GM12865 (cell line): Measurements from ENCODE around the gene CLEC2L.

Experiments used
- DNase-seq: peaks from one replicate; pipeline ENCODE4 v3.0.0; 2010; ENCODE audit warnings: low read depth
- H3K4me3 ChIP-seq: 2 replicates; pipeline ENCODE4 v1.5.1; 2011; ENCODE audit warnings: mild to moderate bottlenecking, low read depth, low read length, control low read depth
- TF ChIP-seq, protein P1 (sequence below): IDR thresholded peaks from 2 replicates; pipeline ENCODE4 v1.5.1; 2011; ENCODE audit warnings: low read length, control low read depth, low read depth, inconsistent platforms; ENCODE audit not compliant: insufficient read depth; ENCODE audit errors: missing control alignments

Gene CLEC2L

DNA sequence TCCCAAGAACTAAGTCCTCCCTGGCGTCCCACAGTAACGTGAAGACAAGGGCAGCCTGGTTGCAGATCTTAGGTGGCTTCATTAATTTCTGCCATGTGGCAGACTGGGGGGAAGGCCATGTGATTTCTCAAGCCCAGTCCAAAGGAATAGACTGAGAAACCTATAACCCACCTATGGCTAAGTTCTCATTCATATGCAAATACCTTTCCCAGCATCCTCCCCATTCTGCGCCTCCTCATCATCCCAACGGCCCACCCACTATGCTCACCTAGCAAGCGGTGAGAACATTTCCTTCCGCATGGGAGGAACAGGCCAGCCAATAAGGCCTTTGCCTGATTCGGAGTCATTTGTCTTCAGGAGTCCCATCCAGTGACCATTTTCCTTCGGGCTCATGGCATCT is 8.2 kb upstream of the CLEC2L start:
- TF ChIP-seq, protein P1, sequence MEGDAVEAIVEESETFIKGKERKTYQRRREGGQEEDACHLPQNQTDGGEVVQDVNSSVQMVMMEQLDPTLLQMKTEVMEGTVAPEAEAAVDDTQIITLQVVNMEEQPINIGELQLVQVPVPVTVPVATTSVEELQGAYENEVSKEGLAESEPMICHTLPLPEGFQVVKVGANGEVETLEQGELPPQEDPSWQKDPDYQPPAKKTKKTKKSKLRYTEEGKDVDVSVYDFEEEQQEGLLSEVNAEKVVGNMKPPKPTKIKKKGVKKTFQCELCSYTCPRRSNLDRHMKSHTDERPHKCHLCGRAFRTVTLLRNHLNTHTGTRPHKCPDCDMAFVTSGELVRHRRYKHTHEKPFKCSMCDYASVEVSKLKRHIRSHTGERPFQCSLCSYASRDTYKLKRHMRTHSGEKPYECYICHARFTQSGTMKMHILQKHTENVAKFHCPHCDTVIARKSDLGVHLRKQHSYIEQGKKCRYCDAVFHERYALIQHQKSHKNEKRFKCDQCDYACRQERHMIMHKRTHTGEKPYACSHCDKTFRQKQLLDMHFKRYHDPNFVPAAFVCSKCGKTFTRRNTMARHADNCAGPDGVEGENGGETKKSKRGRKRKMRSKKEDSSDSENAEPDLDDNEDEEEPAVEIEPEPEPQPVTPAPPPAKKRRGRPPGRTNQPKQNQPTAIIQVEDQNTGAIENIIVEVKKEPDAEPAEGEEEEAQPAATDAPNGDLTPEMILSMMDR, result no peak
- no peak overlapping the region for H3K4me3 ChIP-seq
- DNase-seq, result no peak

DNA sequence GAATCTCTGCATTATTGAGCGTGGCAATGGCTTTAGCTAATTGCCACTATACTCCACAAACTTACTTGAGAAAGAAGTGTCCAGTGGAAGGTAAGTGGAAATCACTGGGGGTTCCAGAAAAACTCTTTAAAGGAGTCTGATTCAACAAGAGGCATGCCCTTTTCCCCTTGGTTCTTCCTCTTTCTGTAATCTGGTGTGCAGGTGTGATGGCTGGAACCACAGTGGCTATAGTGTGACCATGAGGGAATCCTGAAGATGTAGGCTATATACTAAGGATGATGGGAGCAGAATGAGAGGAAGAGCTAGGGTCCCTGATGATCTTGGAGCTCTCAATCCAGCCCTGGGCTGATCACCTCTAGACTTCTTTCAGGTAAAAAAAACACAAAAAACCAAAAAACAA is 2.0 kb upstream of the CLEC2L start:
- H3K4me3 ChIP-seq, result no peak overlapping the region
- TF ChIP-seq, protein P1, result no peak
- no peak for DNase-seq

DNA sequence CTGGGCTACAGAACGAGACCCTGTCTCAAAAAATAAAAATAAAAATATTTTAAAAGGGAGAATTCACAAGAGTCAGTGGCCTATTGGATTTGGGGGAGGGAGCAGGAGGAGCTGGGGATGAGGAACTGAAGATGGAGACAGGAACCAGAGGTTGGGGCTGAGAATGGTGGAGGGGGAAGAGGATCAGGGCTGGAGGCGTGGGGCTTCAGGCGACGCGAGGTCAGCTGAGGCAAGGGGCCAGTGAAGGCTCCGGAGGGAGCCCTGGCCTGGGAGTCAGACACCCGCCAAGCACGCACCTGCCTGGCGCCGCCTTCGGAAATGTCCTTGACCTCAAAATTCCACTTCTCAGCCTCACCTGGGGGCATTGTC is 671 bp upstream of the CLEC2L start:
- no peak for DNase-seq
- H3K4me3 ChIP-seq, result no peak overlapping the region
- TF ChIP-seq, protein P1, result no peak

- TF ChIP-seq, protein P1, result no peak
- H3K4me3 ChIP-seq, result no peak overlapping the region
- DNase-seq, result no peak
Observed at GRCh38 chr7:139523968-139524815, 707 bp downstream of the CLEC2L start.

DNA sequence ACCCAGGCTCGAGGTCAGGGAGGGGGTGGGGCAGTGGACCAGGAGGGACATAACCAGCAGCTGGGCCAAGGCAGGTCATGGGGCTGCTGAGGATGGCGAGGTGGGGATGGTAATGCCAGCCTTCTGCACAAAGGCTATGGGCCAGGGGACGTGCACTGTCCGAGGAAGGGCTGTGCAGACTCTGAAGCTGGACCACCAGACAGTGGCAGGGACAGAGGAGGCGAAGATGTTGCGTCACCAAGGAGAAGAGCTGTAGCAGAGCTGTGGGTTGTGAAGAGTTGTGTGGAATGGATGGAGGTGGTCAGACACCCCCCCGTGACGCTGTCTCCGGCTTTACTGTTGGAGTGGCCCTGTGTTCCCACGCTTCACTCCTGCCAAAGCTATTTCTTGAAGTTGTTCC is 1.8 kb downstream of the CLEC2L start:
- no peak overlapping the region for H3K4me3 ChIP-seq
- DNase-seq, result no peak
- TF ChIP-seq, protein P1, result no peak

GRCh38 chr7:139525750-139526149 is 2.3 kb downstream of the CLEC2L start:
- no peak for DNase-seq
- TF ChIP-seq, protein P1, result no peak
- H3K4me3 ChIP-seq, result no peak overlapping the region
